Myocyte (in vitro differentiated cells): ENCODE data around the gene CAP2. TPM values are rescaled to one million over a fixed set of nuclear protein-coding genes. Genes with fewer than 3 reads are reported as not detected.
A peak's percentile ranks its signal among the peaks of the same experiment; 100 is the strongest.
"Not testable (repeated sequence)": the region's sequence is repeated elsewhere in the genome, so short reads cannot be mapped to it uniquely, and the experiment has no call there.

ENCODE experiments used
- DNase-seq: peaks from one replicate; pipeline ENCODE4 v3.0.0-alpha.2; 2012; ENCODE audit warnings: low read depth
- total RNA-seq: library from RNA; depleted of rRNA; stranded (reverse); fragments of >200 nt; gene quantifications from 2 replicates; pipeline ENCODE4 v1.2.3, GENCODE V29; 2014

Gene CAP2
- total RNA-seq, 1 donor from 2014 or later: 262 TPM

DNA sequence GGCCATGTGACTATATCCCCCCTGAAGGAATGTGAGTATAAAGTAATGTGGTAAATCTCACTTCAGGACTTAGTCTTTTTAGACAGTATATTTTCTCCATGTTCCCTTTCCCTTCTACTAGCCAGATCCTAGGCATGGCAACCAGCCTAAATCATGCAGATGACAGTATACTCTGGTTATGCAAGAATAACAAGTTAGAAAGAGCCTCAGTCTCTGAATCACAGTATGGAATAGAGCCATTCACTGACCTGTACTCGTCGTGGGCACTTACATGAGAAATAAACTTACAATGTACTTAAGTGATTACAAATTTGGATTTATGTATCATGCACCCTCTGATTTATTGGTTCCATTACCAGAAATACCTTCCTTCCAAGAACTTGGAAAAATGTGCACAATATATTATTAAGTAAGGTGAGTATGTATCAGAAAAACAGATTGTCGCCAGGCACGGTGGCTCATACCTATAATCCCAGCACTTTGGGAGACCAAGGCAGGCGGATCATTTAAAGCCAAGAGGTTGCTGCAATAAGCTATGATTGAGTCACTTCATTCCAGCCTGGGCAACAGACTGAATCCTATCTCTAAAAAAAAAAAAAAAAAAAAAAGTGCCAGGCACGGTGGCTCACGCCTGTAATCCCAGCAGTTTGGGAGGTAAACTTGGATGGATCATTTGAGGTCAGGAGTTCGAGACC, 181.6 kb downstream of the CAP2 start:
- peak; percentile 40 for DNase-seq

DNA sequence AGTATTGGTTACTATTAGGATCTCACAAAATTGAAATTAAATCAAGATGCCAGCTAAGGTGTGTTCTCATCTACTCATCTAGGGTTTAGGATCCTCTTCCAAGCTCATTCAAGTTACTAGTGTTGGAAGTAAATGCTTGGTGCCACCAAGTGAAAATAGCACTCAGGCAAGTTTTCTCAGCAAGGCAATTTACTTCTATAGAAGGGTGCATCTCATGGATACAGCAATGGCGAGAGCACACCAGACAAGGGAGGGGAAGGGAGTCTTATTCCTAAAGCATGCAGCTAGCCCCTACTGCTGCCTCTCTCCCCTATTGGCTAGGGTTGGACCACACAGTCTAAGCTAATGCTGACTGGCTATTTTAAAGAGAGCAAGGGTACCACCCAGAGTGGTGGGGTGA, 183.7 kb downstream of the CAP2 start:
- no peak for DNase-seq

DNA sequence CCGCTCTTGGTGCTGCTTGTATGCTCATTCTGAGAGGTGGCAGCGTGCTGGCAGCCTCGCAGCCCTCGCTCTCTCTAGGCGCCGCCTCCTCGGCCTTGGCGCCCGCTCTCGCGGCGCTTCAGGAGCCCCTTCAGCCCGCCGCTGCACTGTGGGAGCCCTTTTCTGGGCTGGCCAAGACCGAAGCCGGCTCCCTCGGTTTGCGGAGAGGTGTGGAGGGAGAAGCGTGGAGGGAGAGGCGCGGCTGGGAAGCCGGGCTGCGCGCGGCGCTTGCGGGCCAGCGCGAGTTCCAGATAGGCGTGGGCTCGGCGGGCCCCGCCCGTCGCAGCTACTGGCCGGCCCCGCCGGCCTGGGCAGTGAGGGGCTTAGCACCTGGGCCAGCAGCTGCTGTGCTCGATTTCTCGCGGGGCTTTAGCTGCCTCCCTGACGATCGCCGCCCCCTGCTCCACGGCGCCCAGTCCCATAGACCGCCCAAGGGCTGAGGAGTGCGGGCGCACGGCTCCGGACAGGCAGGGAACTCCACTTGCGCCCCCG, 187.2 kb downstream of the CAP2 start:
- DNase-seq: no peak

DNA sequence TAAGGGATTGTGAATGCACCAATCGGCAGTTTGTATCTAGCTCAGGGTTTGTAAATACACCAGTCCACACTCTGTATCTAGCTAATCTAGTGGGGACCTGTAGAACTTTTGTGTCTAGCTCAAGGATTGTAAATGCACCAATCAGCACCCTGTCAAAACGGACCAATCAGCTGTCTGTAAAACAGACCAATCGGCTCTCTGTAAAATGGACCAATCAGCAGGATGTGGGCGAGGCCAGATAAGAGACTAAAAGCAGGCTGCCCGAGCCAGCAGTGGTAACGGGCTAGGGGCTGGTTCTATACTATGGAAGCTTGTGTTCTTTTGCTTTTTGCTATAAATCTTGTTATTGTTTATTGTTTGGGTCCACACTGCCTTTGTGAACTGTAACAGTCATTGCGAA, 187.9 kb downstream of the CAP2 start:
- DNase-seq: not testable (repeated sequence)

DNA sequence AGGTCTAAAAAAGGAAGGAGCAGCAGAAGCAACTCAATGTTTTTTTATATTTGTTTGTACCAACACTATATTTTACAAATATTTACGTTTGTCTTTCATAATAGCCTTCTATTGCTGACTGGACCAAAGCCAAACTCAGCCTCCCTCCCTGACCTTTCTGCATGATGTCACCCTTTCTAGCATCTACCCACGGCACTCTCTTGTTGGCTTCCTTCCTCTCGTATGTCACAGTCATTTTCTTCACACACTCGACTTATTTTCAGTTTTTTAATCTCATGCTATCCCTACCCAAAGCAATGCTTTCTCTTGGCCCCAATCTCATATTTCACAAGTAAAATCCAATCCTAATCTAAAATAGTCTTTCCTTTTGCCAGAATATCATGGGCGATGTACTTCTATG, 190.4 kb downstream of the CAP2 start:
- no peak for DNase-seq

DNA sequence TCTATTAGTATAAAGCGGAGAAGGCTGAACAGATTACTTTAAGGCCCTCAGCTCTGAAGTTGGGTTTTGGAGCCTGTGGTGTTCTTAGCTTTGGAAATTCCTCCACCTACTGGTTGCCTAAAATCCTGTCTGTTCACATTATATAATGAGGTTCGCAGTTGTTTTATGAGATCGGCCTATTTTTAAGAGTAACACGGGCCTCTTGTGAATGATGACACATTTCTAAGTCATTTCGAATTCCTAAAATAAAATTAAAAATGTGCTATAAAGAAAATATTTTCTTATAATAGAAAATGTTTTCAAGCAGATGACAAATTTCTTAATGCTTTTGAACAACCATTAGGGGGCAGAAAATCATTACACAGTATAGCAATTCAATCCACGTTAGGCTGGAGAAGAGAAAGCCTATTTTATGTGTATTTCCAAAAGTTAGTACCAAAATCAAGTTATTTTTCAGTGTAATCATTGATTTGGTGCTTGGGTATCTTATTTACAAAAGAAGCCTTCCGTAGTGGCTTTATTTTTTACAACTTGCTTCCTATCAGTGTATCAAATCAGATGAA, 190.9 kb downstream of the CAP2 start:
- DNase-seq: peak; percentile 89

DNA sequence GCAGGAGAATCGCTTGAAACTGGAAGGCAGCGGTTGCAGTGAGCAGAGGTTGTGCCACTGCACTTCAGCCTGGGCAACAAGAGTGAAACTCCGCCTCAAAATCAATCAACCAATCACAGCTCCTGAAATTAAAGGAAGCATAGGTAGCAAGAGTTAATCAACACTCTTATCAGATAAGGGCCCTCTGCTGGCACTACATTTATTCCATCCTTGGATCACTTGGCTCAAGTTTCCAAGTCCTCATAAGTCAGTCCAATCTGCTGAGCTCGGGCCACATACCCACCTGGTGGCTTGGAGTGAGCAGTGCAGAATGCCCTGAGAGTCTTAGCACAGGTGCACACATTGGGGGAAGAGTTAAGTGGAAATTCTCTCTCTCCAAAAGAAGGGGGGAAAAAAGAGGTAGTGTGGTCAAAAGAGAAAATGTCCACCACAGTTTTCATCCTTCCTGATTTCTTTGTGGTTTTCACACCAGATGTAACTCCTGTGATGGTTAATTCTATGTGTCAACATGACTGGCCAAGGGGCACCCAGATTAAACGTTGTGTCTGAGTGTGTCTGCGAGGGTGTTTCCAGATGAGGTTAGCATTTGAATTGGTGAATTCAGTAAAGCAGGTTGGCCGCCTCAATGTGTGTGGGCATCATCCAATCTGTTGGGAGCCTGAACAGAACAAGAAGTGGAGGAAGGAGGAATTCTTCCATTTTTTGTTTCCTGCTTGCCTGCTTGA, 192.5 kb downstream of the CAP2 start:
- DNase-seq: peak; percentile 26

DNA sequence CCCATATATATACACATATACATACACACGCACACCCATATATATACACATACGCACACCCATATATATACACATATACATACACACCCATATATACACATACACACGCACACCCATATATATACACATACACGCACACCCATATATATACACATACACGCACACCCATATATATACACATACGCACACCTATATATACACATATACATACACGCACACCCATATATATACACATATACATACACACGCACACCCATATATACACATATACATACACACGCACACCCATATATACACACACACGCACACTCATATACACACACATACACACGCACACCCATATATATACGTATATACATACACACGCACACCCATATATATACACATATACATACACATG, 193.2 kb downstream of the CAP2 start:
- not testable (repeated sequence) for DNase-seq

DNA sequence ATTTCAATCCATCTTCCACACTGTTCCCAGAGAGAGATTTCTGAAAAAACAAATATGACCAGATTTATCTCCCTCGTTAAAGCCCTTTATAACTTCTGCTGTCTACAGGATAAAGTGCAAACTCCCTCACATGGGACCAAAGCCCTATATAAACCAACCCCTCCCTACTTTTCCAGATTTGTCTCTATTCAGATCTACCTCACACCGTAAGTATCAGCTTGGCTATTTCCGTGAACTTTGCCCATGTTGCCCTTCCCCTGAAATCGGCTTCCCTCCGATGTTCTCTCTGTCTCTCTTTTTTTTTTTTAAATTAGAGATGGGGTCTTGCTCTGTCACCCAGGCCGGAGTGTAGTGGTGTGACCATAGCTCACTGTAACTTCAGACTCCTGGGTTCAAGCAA, 194.6 kb downstream of the CAP2 start:
- DNase-seq: no peak

DNA sequence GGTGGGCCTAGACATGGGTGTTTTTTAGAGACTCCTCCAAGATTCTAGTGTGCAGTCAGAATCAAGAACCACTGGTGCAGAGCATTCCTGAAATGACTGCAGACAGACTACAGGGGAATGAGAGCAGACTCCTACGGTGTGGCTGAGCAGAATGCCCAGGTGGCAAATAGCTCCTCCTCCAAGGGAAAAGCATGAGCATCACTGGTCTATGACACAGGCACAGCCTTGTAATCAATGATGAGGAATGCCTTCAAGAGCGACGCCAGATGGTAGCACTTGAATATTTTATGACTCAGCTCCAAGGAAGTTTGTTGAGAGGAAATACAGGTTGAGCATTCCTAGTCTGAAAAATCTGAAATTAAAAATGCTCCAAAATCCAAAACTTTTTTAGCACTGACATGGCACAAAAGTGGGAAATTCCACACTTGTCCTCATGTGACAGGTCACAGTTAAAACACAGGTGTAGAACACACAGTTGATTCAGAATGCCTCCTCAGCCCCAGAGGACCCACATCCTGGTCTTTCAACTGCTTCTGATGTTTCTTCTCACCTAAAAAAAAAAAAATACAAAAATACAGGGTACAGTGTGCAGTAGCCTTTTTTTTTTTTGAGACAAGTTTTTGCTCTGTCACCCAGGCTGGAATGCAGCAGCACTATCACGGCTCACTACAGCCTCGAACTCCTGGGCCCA, 196.2 kb downstream of the CAP2 start:
- DNase-seq: peak; percentile 66

DNA sequence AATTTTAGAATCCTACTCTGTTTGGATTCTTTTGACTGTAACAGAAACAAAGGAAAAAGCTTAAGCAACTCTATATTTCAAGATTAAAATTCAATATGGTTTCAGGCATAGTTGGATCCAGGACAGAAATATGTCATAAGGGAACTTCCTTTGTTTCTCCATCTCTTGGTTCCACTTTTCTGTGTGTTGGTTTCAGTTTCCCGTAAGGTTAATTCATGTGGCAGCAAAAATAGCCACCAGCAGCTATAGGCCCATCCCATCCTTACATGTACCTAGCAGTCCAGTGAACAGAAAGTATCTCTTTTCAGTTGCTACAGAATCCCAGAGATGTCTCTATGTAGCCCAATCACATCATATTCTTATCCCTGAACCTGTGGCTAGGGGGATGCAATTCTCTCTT, 197.9 kb downstream of the CAP2 start:
- DNase-seq: no peak

DNA sequence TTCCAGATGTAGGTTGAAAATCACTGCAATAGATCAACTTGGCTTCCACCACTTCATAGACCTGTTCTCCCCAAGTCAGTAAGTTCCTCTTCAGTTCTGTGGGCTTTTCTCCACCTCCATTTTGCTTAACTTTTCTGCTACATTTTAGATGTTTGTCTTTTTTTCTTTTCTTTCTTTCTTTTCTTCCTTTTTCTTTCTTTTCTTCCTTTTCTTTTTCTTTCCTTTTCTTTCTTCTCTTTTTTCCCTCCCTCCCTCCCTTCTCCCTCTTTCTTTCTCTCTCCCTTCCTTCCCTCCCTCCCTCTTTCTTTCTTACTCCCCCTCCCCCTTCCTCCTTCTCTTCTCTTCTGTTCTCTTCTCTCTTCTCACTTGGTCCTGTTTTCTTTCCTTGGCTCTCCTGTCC, 199.9 kb downstream of the CAP2 start:
- DNase-seq: no peak

DNA sequence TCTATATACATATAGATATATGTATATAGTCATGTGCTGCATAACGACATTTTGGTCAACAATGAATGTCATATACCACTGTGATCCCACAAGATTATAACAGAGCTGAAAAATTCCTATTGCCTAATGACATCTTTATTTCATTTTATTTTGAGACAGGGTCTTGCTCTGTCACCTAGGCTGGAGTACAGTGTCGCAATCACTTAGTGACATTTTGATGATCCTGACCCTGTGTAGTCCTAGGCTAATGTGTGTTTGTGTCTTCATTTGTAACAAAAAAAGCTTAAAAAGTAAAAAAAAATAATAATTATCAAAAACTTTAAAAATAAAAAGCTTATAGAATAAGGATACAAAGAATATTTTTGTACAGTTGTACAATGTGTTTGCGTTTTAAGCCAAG, 202.7 kb downstream of the CAP2 start:
- no peak for DNase-seq

DNA sequence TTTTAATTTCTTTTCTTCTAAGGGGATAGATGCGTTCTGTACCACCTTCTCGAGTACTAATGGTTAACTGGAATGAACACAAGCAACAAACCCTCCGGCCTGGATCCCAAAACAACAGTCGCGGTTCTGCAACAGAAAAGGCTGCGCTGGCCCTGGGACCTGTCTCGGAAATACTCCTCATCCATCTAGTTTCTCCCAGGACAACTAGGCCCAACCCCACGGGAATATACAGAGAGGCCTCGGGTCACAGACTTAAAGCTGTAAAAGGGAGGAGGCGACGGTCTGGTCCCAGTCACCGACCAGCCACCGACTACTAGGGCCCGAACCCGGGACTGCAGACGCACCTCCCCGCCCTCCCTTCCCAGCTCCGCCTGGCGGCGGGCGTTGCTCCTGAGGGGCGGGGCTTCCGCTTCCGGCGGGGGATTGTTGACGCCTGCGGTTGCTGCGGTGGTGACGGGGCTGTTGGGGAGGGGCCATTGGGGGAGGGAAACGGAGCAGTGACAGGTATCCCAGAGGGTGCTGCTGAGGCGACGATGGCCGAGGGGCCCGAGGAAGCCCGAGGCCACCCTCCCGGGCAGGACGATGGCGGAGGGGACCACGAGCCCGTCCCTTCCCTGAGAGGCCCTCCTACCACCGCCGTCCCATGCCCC, 206.6 kb downstream of the CAP2 start, which contains the start of gene FAM8A1:
TSS of gene FAM8A1 (plus strand) at position 426 of the 650 bp plus-strand sequence. CDS start at position 534, 108 bp downstream.
- DNase-seq: peak; percentile 93

DNA sequence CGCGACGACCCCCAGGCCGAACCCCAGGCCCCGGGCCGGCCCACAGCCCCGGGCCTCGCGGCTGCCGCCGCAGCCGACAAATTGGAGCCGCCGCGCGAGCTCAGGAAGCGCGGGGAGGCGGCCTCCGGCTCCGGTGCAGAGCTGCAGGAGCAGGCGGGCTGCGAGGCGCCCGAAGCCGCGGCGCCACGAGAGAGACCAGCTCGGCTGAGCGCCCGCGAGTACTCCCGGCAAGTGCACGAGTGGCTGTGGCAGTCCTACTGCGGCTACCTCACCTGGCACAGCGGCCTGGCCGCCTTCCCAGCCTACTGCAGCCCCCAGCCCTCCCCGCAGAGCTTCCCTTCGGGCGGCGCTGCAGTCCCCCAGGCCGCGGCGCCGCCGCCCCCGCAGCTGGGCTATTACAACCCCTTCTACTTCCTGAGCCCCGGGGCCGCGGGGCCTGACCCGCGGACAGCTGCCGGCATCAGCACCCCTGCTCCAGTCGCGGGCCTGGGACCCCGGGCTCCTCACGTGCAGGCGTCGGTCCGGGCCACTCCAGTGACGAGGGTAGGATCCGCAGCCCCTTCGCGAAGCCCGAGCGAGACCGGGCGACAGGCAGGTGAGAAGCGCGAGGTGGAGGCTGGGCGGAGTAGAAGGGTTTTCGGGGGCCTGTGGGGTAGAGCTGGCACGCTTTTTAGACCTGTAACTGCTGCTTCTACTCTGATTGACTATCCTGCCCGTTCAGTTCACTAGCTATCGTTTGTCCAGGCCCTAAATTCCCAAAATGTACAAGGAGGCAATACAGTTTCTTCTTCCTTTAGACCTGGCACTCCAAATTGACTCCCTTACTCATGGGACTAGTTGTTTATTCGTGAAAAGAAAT, 207.4 kb downstream of the CAP2 start:
- DNase-seq: peak; percentile 59

DNA sequence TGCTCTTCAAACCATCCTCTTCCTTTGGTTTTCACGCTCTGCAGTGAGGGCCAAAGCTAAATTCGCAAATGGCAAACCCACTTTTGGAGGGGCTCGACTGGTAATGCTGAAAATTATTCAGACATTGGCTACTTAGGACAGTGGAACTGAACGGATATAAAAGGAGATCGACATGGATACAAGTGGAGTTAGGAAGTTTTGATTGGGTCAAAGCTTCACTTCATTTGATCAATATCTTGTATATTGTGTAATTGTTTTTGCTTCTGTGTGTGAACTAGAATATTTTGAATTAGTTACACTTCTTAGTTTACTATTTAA, 207.9 kb downstream of the CAP2 start:
- DNase-seq: no peak

DNA sequence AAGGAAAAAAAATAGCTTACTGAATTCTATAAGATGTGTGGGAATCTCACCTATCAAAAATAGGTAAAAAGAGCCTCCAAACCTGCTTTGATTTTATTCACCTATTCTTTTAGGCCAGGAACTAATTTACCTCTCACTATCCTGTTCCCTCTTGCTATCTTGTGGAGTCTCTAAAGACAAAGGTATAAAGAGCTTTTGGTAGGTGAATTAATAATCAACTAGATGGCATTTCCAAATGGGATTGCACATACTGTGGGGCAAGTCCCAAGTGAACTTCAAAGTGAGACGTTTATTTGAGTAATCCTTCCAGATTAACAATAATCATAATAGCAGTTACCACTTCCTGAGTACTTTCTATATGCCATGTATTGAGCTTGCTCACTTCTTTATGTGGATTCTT, 209.5 kb downstream of the CAP2 start:
- DNase-seq: no peak

DNA sequence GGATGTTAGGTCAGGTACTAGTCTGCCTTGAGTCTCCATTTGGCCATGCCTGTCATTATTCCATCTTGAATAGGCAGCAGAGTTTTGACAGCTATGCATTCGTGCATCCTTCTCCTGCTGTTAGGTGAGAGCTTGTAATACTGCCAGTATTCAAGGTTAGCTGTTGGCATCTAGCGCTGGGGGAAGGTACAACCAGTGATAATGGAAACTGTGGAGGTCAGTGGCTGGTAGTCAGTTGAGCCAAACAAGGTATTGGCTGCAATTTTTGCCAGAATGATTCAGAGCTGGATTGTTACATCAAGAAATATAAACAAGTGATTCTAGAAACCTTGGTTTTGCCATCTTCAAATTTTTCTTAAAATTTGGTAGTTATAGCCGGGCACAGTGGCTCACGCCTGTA, 213.2 kb downstream of the CAP2 start:
- DNase-seq: no peak
